H1 (cell line): ENCODE measurements around the gene CTAG2. TPM values are rescaled to one million over a fixed set of nuclear protein-coding genes. Genes with fewer than 3 reads are reported as not detected.
"Not testable (repeated sequence)": the region's sequence is repeated elsewhere in the genome, so short reads cannot be mapped to it uniquely, and the experiment has no call there.

Experiments
- CTCF ChIA-PET: fragments of 300-600 bp; sonication (Branson Sonifier 250); formaldehyde crosslinking; loops from one replicate; lab custom pipeline; 2021; ENCODE audit not compliant: partially characterized antibody; lab: Charles Lee
- POLR2A ChIA-PET: fragments of 300-600 bp; sonication (Branson Sonifier 250); formaldehyde crosslinking; loops from one replicate; lab custom pipeline; 2021; ENCODE audit warnings: inconsistent platforms; ENCODE audit not compliant: partially characterized antibody; lab: Charles Lee
- DNase-seq, 2 experiments: peaks; one replicate each; pipeline versions ENCODE4 v3.0.0 to v3.0.0-alpha.2; 2010 to 2022; ENCODE audit warnings: low spot score in 2 of 2, low read depth in 1 of 2, mixed read lengths in 1 of 2
- FAIRE-seq: peaks from 2 replicates; lab custom pipeline; 2011; peaks lifted over from hg19 to GRCh38; lab: Jason Lieb, UNC
- H2AFZ ChIP-seq: 2 replicates; pipeline ENCODE4 v1.8.1; 2012; ENCODE audit warnings: low read length, inconsistent platforms
- H2AK5ac ChIP-seq: 2 replicates; pipeline ENCODE4 v1.6.1; 2013; ENCODE audit warnings: low read depth, low read length
- H2BK120ac ChIP-seq: replicated peaks from 2 replicates; pipeline ENCODE3; 2013; ENCODE audit warnings: low read depth, low read length, inconsistent platforms
- H2BK12ac ChIP-seq: 2 replicates; pipeline ENCODE4 v1.6.1; 2013; ENCODE audit warnings: low read depth, low read length
- H2BK15ac ChIP-seq: 2 replicates; pipeline ENCODE4 v1.6.1; 2013; ENCODE audit warnings: low read length
- H2BK20ac ChIP-seq: 2 replicates; pipeline ENCODE4 v1.6.1; 2013; ENCODE audit warnings: low read length
- H2BK5ac ChIP-seq: 2 replicates; pipeline ENCODE4 v1.6.1; 2013; ENCODE audit warnings: low read depth, low read length
- H3K14ac ChIP-seq: 2 replicates; pipeline ENCODE4 v1.6.1; 2013; ENCODE audit warnings: inconsistent platforms; ENCODE audit not compliant: insufficient read length
- H3K18ac ChIP-seq: 2 replicates; pipeline ENCODE4 v1.6.1; 2013; ENCODE audit warnings: low read length; ENCODE audit errors: extremely low read depth
- H3K23ac ChIP-seq: 2 replicates; pipeline ENCODE4 v1.6.1; 2013; ENCODE audit warnings: inconsistent platforms; ENCODE audit not compliant: insufficient read length
- H3K23me2 ChIP-seq: 2 replicates; pipeline ENCODE4 v1.6.1; 2013; ENCODE audit warnings: low read depth, low read length
- H3K27ac ChIP-seq: 2 replicates; pipeline ENCODE4 v1.6.1; 2011; ENCODE audit warnings: low read depth, low read length, inconsistent platforms
- H3K27me3 ChIP-seq, 4 experiments: replicated peaks in 1 of 4; 1 replicate in 1 of 4; 2 replicates in 3 of 4; pipeline versions ENCODE4 v1.6.1 to v1.8.1; 2011 to 2013; ENCODE audit warnings: low read length in 3 of 4, mild to moderate bottlenecking in 3 of 4, inconsistent platforms in 2 of 4, mixed read lengths in 2 of 4, moderate library complexity in 1 of 4; ENCODE audit not compliant: control insufficient read depth in 3 of 4, insufficient read depth in 3 of 4; ENCODE audit errors: extremely low read depth in 1 of 4
- H3K36me3 ChIP-seq, 4 experiments: 2 replicates each; pipeline versions ENCODE4 v1.6.1 to v1.8.1; 2011 to 2013; ENCODE audit warnings: mild to moderate bottlenecking in 4 of 4, low read length in 3 of 4, moderate library complexity in 2 of 4, control low read depth in 1 of 4, inconsistent platforms in 1 of 4; ENCODE audit not compliant: insufficient read depth in 4 of 4, control insufficient read depth in 2 of 4
- H3K4ac ChIP-seq: replicated peaks from 2 replicates; pipeline ENCODE3; 2013; ENCODE audit warnings: low read length, low read depth, mixed read lengths, inconsistent platforms; ENCODE audit not compliant: insufficient read length
- H3K4me1 ChIP-seq, 4 experiments: replicated peaks in 1 of 4; 1 replicate in 1 of 4; 2 replicates in 3 of 4; pipeline versions ENCODE4 v1.6.1 to v1.8.1; 2011 to 2013; ENCODE audit warnings: low read length in 3 of 4, inconsistent platforms in 2 of 4, mixed read lengths in 1 of 4; ENCODE audit not compliant: insufficient read depth in 4 of 4, control insufficient read depth in 3 of 4
- H3K4me2 ChIP-seq, 2 experiments: 2 replicates each; pipeline versions ENCODE4 v1.6.1 to v1.8.1; 2011 to 2013; ENCODE audit warnings: low read depth in 2 of 2, low read length in 2 of 2, control low read depth in 1 of 2, inconsistent platforms in 1 of 2, mild to moderate bottlenecking in 1 of 2; ENCODE audit not compliant: insufficient read depth in 1 of 2
- H3K4me3 ChIP-seq, 4 experiments: fragments of 200-600, 300-600 bp in 1 of 4; sonication (generic), shearing (Covaris generic), sonication (Bioruptor Twin) in 1 of 4; 2 replicates each; pipeline versions ENCODE4 v1.5.1 to v1.8.1; 2011 to 2016; ENCODE audit warnings: low read length in 4 of 4, low read depth in 3 of 4, control low read depth in 2 of 4, inconsistent platforms in 2 of 4, mild to moderate bottlenecking in 2 of 4, mixed read lengths in 1 of 4, moderate library complexity in 1 of 4; ENCODE audit not compliant: insufficient read depth in 2 of 4; ENCODE audit errors: extremely low read depth in 1 of 4
- H3K56ac ChIP-seq: replicated peaks from 2 replicates; pipeline ENCODE3; 2013; ENCODE audit warnings: low read depth, mild to moderate bottlenecking, mixed read lengths, low read length, inconsistent platforms; ENCODE audit not compliant: insufficient read length
- H3K79me1 ChIP-seq: 2 replicates; pipeline ENCODE4 v1.6.1; 2013; ENCODE audit warnings: low read depth, low read length, control low read depth
- H3K79me2 ChIP-seq, 2 experiments: 2 replicates each; pipeline versions ENCODE4 v1.6.1 to v1.8.1; 2012 to 2013; ENCODE audit warnings: low read length in 2 of 2, mild to moderate bottlenecking in 2 of 2, inconsistent platforms in 1 of 2; ENCODE audit not compliant: insufficient read depth in 2 of 2, control insufficient read depth in 1 of 2
- H3K9ac ChIP-seq, 4 experiments: replicated peaks in 1 of 4; 1 replicate in 1 of 4; 2 replicates in 3 of 4; pipeline versions ENCODE4 v1.6.1 to v1.8.1; 2011 to 2013; ENCODE audit warnings: low read depth in 3 of 4, low read length in 3 of 4, control low read depth in 2 of 4, mild to moderate bottlenecking in 2 of 4, moderate library complexity in 2 of 4, inconsistent platforms in 1 of 4; ENCODE audit errors: extremely low read depth in 1 of 4
- H3K9me3 ChIP-seq, 2 experiments: 2 replicates each; pipeline versions ENCODE4 v1.6.1 to v1.8.1; 2012 to 2013; ENCODE audit warnings: mild to moderate bottlenecking in 2 of 2, moderate library complexity in 2 of 2, control low read depth in 1 of 2, inconsistent platforms in 1 of 2, low read depth in 1 of 2, low read length in 1 of 2, mixed read lengths in 1 of 2; ENCODE audit not compliant: insufficient read depth in 2 of 2
- H4K20me1 ChIP-seq, 2 experiments: replicated peaks in 1 of 2; 2 replicates each; pipeline versions ENCODE3 to v1.8.1; 2011 to 2013; ENCODE audit warnings: inconsistent platforms in 2 of 2, low read length in 2 of 2, mild to moderate bottlenecking in 1 of 2; ENCODE audit not compliant: insufficient read depth in 2 of 2, control insufficient read depth in 1 of 2
- H4K5ac ChIP-seq: 2 replicates; pipeline ENCODE4 v1.6.1; 2013; ENCODE audit warnings: low read length, low read depth, mixed read lengths, inconsistent platforms; ENCODE audit not compliant: insufficient read length
- H4K8ac ChIP-seq: 2 replicates; pipeline ENCODE4 v1.8.0; 2013; ENCODE audit warnings: mild to moderate bottlenecking, moderate library complexity, low read length, inconsistent platforms; ENCODE audit not compliant: insufficient read depth; ENCODE audit errors: extremely low read depth
- H4K91ac ChIP-seq: replicated peaks from 2 replicates; pipeline ENCODE3; 2013; ENCODE audit warnings: low read length, mixed read lengths, inconsistent platforms; ENCODE audit not compliant: insufficient read length
- WGBS, 2 experiments: shearing (Covaris generic) in 1 of 2; methylation state at CpG; one replicate each; pipeline versions ENCODE4 v1.1.6 to v1.1.7; 2013 to 2015; ENCODE audit warnings: low lambda C conversion rate in 2 of 2, mixed read lengths in 2 of 2, inconsistent platforms in 1 of 2, low coverage in 1 of 2, missing lambda C conversion rate in 1 of 2; ENCODE audit not compliant: insufficient replicate concordance in 2 of 2, insufficient coverage in 1 of 2, insufficient read length in 1 of 2; ENCODE audit errors: extremely low coverage in 1 of 2, missing lambda C conversion rate in 1 of 2; 5-methylcytosine and 5-hydroxymethylcytosine counted together
- polyA plus RNA-seq, 7 experiments: library from polyadenylated mRNA; depleted of rRNA in 3 of 7; stranded (reverse) in 5 of 7; unstranded in 2 of 7; fragments of >200 nt in 5 of 7; fragments of 200-250 nt in 2 of 7; gene quantifications; 1 replicate in 5 of 7; 2 replicates in 1 of 7; 4 replicates in 1 of 7; pipeline versions ENCODE4 v1.2.1 to v1.2.3, GENCODE V29; 2011 to 2013; ENCODE audit warnings: missing spikeins in 2 of 7, mixed read lengths in 2 of 7
- total RNA-seq: library from RNA; stranded (reverse); fragmentation: NEBNext Ultra II Directional; extraction: Animal tissue kit (Norgen Biotek cat#: 25700); gene quantifications from 2 replicates; pipeline ENCODE4 v1.2.1, GENCODE V29; 2021

Gene CTAG2
- total and polyA plus RNA-seq, 2 of the 8 experiments (the other 6 are each of a cell fraction or from before 2014, with no cell fraction given): not detected

GRCh38 chrX:154641740-154642139 lies 11.6 kb downstream of the CTAG2 start:
- H3K4ac ChIP-seq, H4K5ac ChIP-seq, H2BK12ac ChIP-seq, H3K18ac ChIP-seq, H4K91ac ChIP-seq, DNase-seq, H2BK15ac ChIP-seq, H4K20me1 ChIP-seq, POLR2A ChIA-PET, H3K79me2 ChIP-seq, H3K27me3 ChIP-seq, H3K9ac ChIP-seq, H3K4me2 ChIP-seq, H2AK5ac ChIP-seq, FAIRE-seq, H4K8ac ChIP-seq, H3K14ac ChIP-seq, H3K56ac ChIP-seq, H3K79me1 ChIP-seq, H2AFZ ChIP-seq, H3K27ac ChIP-seq, H3K4me1 ChIP-seq, H3K23me2 ChIP-seq, H3K9me3 ChIP-seq, H3K36me3 ChIP-seq, H3K4me3 ChIP-seq, H2BK5ac ChIP-seq, H2BK20ac ChIP-seq, H2BK120ac ChIP-seq, CTCF ChIA-PET, H3K23ac ChIP-seq: not testable (repeated sequence)
- WGBS, 2 experiments: no CpG with 5 or more reads among the region's 10 CpGs

DNA sequence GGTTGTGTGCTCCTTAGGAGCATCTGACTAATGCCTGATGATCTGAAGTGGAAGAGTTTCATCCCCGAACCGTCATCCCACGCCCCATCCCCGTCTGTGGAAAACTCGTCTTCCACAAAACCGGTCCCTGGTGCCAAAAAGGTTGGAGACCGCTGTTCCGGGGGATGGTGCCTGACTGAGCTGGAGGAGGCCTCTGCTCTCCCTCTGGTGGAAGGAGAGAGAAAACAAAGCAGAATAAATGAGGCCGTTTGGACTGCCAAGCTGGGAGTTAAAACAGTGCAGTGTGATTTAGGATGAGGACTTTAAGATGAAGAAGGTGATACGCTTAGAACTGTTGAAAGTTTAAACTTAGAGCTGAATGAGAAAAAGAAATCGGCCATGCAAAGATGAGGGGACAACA lies 19.7 kb downstream of the CTAG2 start:
- H2BK120ac ChIP-seq, H3K27me3 ChIP-seq, DNase-seq, H2BK15ac ChIP-seq, H3K4me2 ChIP-seq, H2BK5ac ChIP-seq, H4K20me1 ChIP-seq, H2BK20ac ChIP-seq, H3K79me1 ChIP-seq, H3K18ac ChIP-seq, H2BK12ac ChIP-seq, H2AK5ac ChIP-seq, H4K91ac ChIP-seq, H3K14ac ChIP-seq, H3K23ac ChIP-seq, H3K9me3 ChIP-seq, H2AFZ ChIP-seq, H3K56ac ChIP-seq, POLR2A ChIA-PET, H3K79me2 ChIP-seq, H3K27ac ChIP-seq, H3K9ac ChIP-seq, FAIRE-seq, H3K23me2 ChIP-seq, H3K4ac ChIP-seq, H3K4me3 ChIP-seq, H4K8ac ChIP-seq, H4K5ac ChIP-seq, CTCF ChIA-PET, H3K4me1 ChIP-seq, H3K36me3 ChIP-seq: not testable (repeated sequence)
- no CpG with 5 or more reads among the region's 11 CpGs for WGBS, 2 experiments
